Kidney epithelial cell (primary cell): ENCODE data around the gene FMNL2. TPM values are rescaled to one million over a fixed set of nuclear protein-coding genes. Genes with fewer than 3 reads are reported as not detected.

ENCODE experiments used
- DNase-seq: peaks from one replicate; pipeline ENCODE4 v3.0.0-alpha.2; 2010; ENCODE audit warnings: low read depth
- H3K27me3 ChIP-seq: 2 replicates; pipeline ENCODE4 v1.6.0; 2011; ENCODE audit warnings: low read length; ENCODE audit not compliant: control insufficient read depth, insufficient read depth
- H3K36me3 ChIP-seq: 2 replicates; pipeline ENCODE4 v1.5.1; 2011; ENCODE audit warnings: low read length; ENCODE audit not compliant: control insufficient read depth, insufficient read depth
- H3K4me3 ChIP-seq: 2 replicates; pipeline ENCODE4 v1.5.1; 2011; ENCODE audit warnings: low read depth, mild to moderate bottlenecking, control low read depth, low read length
- CTCF ChIP-seq: IDR thresholded peaks from 2 replicates; pipeline ENCODE4 v1.5.1; 2011; ENCODE audit warnings: mild to moderate bottlenecking, moderate library complexity, low read length, control low read depth, inconsistent platforms; ENCODE audit not compliant: insufficient read depth, poor library complexity, severe bottlenecking
- total RNA-seq: library from RNA; depleted of rRNA; stranded (reverse); fragments of >200 nt; gene quantifications from 2 replicates; pipeline ENCODE4 v1.2.3, GENCODE V29; 2015

The FMNL2 gene
- total RNA-seq, 1 donor from 2014 or later = 68.0 TPM

- no peak for TF ChIP-seq CTCF
- H3K27me3 ChIP-seq = no peaks in the 10 kb centered on the region
- H3K36me3 ChIP-seq = no peaks in the 10 kb centered on the region
- H3K4me3 ChIP-seq = no peak overlapping the region
- peak; percentile 72 for DNase-seq
Measured at GRCh38 chr2:152445791-152446201, 110.8 kb downstream of the FMNL2 start.

GRCh38 chr2:152446213-152446612, 111.2 kb downstream of the FMNL2 start:
- Histone ChIP-seq H3K36me3 (no peaks in the 10 kb centered on the region), H3K27me3 (no peaks in the 10 kb centered on the region), H3K4me3 (no peak overlapping the region)
- no peak for TF ChIP-seq CTCF
- no peak for DNase-seq

- H3K36me3 ChIP-seq = no peaks in the 10 kb centered on the region
- no peak for DNase-seq
- no peaks in the 10 kb centered on the region for H3K27me3 ChIP-seq
- no peak for TF ChIP-seq CTCF
- no peak overlapping the region for H3K4me3 ChIP-seq
Measured at GRCh38 chr2:152447897-152448296, 112.9 kb downstream of the FMNL2 start.

- no peak for TF ChIP-seq CTCF
- Histone ChIP-seq H3K27me3 (no peaks in the 10 kb centered on the region), H3K4me3 (no peak overlapping the region), H3K36me3 (no peaks in the 10 kb centered on the region)
- no peak for DNase-seq
Measured at GRCh38 chr2:152448606-152449005, 113.6 kb downstream of the FMNL2 start.

GRCh38 chr2:152449578-152449977, 114.6 kb downstream of the FMNL2 start:
- DNase-seq = no peak
- H3K27me3 ChIP-seq = no peaks in the 10 kb centered on the region
- H3K4me3 ChIP-seq = no peak overlapping the region
- TF ChIP-seq CTCF = no peak
- H3K36me3 ChIP-seq = no peaks in the 10 kb centered on the region

- no peak for DNase-seq
- TF ChIP-seq CTCF = no peak
- no peaks in the 10 kb centered on the region for H3K36me3 ChIP-seq
- no peaks in the 10 kb centered on the region for H3K27me3 ChIP-seq
- no peak overlapping the region for H3K4me3 ChIP-seq
Measured at GRCh38 chr2:152450176-152450575, 115.2 kb downstream of the FMNL2 start.
